EH (cell line): ENCODE results near the gene BCL11B.

Experiments used
- DNase-seq: peaks from one replicate; pipeline ENCODE4 v3.0.0-alpha.2; 2015; ENCODE audit warnings: low read depth

The BCL11B gene

DNA sequence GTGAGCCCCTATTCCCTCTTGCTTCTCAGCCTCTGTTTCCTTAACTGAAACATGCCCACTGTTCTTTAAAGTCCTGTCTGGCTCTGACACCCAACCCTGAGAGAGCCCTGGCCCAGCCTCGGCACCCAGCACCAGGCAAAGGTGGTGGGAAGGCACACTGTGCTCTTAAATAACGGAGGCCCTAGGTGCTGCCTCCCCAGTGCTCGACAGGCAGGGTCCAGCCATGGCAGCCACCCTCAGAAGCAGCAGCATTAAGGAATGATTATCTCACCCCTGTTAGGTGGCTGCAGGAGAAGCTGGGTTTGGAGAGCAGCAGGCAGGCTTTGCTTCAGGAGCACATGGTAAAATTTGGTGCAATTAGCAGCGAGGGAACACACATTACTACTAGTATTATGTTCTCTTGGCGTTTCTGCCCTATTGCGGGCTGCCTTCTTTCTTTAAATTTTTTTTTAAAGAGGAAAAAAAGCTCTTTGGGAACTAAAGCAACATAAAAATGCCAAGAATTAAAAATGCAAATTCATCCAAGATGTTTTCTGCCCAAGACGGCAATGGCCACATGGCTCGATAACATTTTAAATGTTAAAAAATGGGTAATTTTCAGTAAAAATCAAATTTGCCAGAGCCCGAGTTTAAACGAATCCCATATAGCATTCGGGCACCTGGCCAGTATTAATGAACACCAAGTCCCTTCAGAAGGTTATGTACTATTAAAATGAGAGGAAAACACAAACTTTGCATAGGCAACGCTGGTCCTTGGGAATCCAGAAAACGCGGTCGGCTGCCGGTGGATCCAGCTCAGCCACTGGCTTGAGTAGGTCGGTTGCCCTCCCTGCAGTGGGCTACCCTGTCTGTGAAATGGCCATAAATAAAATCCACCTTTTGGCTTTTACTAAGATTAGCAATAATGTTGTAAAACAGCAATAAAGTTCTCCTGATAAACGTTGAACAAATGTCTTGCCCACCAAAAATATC, 152.2 kb downstream of the BCL11B start:
- no peak for DNase-seq
